HepG2 (cell line): ENCODE results near the gene PELO. TPM values are rescaled to one million over a fixed set of nuclear protein-coding genes. Genes with fewer than 3 reads are reported as not detected.

ENCODE experiments used
- BORCS8-MEF2B ChIP-seq: sonication (generic); formaldehyde crosslinking; IDR thresholded peaks from 2 replicates; pipeline ENCODE4 v1.8.0; 2022; ENCODE audit warnings: mild to moderate bottlenecking, missing genetic modification reagents
- CEBPG ChIP-seq: IDR thresholded peaks from 2 replicates; pipeline ENCODE4 v1.6.1; 2016
- HDAC1 ChIP-seq: sonication (generic); formaldehyde crosslinking; IDR thresholded peaks from 2 replicates; pipeline ENCODE4 v1.5.1; 2020; ENCODE audit warnings: mild to moderate bottlenecking, missing genetic modification reagents
- KLF13 ChIP-seq: sonication (generic); formaldehyde crosslinking; IDR thresholded peaks from 2 replicates; pipeline ENCODE4 v1.4.0; 2020; ENCODE audit warnings: mild to moderate bottlenecking, missing genetic modification reagents
- PLSCR1 ChIP-seq: sonication (generic); formaldehyde crosslinking; IDR thresholded peaks from 2 replicates; pipeline ENCODE4 v1.5.0; 2020; ENCODE audit warnings: missing genetic modification reagents, mild to moderate bottlenecking, borderline replicate concordance
- PPARG ChIP-seq: conservative IDR thresholded peaks from 2 replicates; pipeline ENCODE4 v1.6.1; 2016; ENCODE audit warnings: missing biosample characterization, missing genetic modification reagents
- TEF ChIP-seq: sonication (generic); formaldehyde crosslinking; IDR thresholded peaks from 2 replicates; pipeline ENCODE4 v1.5.0; 2020; ENCODE audit warnings: missing genetic modification reagents
- ZBTB14 ChIP-seq: sonication (generic); formaldehyde crosslinking; IDR thresholded peaks from 2 replicates; pipeline ENCODE4 v1.4.0; 2020; ENCODE audit warnings: missing genetic modification reagents
- ZFP36L2 ChIP-seq: sonication (generic); formaldehyde crosslinking; IDR thresholded peaks from 2 replicates; pipeline ENCODE4 v1.4.0; 2020; ENCODE audit warnings: missing genetic modification reagents
- ZMAT5 ChIP-seq: sonication (generic); formaldehyde crosslinking; IDR thresholded peaks from 2 replicates; pipeline ENCODE4 v1.5.0; 2020; ENCODE audit warnings: mild to moderate bottlenecking, low read depth, missing genetic modification reagents, borderline replicate concordance
- ZNF101 ChIP-seq: sonication (generic); formaldehyde crosslinking; IDR thresholded peaks from 2 replicates; pipeline ENCODE4 v1.4.0; 2020; ENCODE audit warnings: mild to moderate bottlenecking, low read depth, missing genetic modification reagents, borderline replicate concordance
- ZNF547 ChIP-seq: sonication (generic); formaldehyde crosslinking; IDR thresholded peaks from 2 replicates; pipeline ENCODE4 v1.5.1; 2020; ENCODE audit warnings: mild to moderate bottlenecking, missing genetic modification reagents
- ZNF558 ChIP-seq: sonication (generic); formaldehyde crosslinking; IDR thresholded peaks from 2 replicates; pipeline ENCODE4 v1.9.0; 2022; ENCODE audit warnings: mild to moderate bottlenecking, missing genetic modification reagents, borderline replicate concordance
- ZNF674 ChIP-seq: sonication (generic); formaldehyde crosslinking; IDR thresholded peaks from 2 replicates; pipeline ENCODE4 v1.5.0; 2020; ENCODE audit warnings: low read depth, mild to moderate bottlenecking, missing genetic modification reagents
- ZNF772 ChIP-seq: sonication (generic); formaldehyde crosslinking; IDR thresholded peaks from 2 replicates; pipeline ENCODE4 v1.5.0; 2020; ENCODE audit warnings: mild to moderate bottlenecking, missing genetic modification reagents
- polyA plus RNA-seq, 8 experiments: library from polyadenylated mRNA; depleted of rRNA in 3 of 8; stranded (reverse) in 7 of 8; unstranded in 1 of 8; fragments of >200 nt; fragmentation: Illumina TruSeq in 4 of 8; extraction: Trizol in 4 of 8; gene quantifications; 2 replicates each; pipeline versions ENCODE4 v1.2.1 to v1.2.3, GENCODE V29; 2011 to 2016; ENCODE audit warnings: low read depth in 4 of 8, missing spikeins in 1 of 8, mixed read lengths in 1 of 8; ENCODE audit not compliant: insufficient read depth in 1 of 8
- total RNA-seq, 5 experiments: library from RNA; depleted of rRNA; stranded (reverse); fragments of >200 nt; fragmentation: Illumina TruSeq; extraction: Trizol; gene quantifications; 2 replicates each; pipeline ENCODE4 v1.2.3, GENCODE V29; 2016; ENCODE audit warnings: low read depth in 1 of 5
- TF ChIP-seq, protein P1 (sequence below): sonication (generic); formaldehyde crosslinking; IDR thresholded peaks from 2 replicates; pipeline ENCODE4 v1.5.0; 2020; ENCODE audit warnings: mild to moderate bottlenecking, missing genetic modification reagents
- TF ChIP-seq, protein P2 (sequence below): sonication (generic); formaldehyde crosslinking; IDR thresholded peaks from 2 replicates; pipeline ENCODE4 v1.5.0; 2020; ENCODE audit warnings: missing genetic modification reagents
- TF ChIP-seq, protein P3 (sequence below): sonication (generic); formaldehyde crosslinking; IDR thresholded peaks from 2 replicates; pipeline ENCODE4 v1.5.1; 2020; ENCODE audit warnings: missing genetic modification reagents, mild to moderate bottlenecking, borderline replicate concordance

The PELO gene
- total and polyA plus RNA-seq, 2 of the 13 experiments (the other 11 are each of a cell fraction or from before 2014, with no cell fraction given) = 19.0 to 23.9 TPM

DNA sequence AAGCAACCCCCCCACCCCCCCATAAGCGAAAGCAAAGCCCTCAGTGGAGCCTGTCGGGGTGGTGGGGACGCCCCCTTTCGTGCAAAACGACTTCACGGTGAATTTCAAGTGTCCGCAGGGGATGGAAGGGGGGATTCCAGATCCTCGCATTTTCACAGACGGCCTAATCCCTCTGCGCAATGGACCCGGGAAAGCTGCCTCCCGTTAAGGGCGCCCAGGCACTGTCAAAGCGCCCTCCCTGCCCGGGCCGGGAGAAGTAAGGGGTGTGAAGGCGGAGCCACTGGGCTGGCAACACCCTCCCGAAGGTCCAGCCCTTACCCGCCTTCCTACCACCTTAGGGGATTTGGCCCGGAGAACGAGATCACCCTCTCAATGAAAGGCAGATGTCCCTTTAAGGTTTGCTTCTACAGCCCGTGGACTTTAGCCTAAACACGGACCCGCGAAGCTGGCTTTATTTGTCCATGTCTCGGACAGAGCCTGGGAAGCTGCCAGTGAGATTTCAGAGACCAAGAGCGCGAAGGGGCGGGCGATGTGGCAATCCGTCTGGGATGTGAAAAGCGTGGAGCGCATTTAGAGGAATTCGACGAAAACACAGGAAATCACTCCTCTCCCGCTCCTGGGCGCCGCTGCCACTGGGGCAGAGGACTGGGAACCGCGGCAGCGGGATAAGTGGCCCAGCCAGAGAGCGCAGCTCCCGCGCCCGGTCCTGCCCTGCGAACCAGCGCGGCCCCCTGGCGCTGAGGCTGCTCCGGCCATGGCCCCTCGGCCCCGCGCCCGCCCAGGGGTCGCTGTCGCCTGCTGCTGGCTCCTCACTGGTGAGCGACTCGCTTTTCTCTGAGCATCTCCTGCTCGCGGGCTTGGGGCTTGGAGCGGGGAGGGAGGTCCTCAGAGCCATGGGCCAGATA lies at the start of gene PELO, which contains the start of gene ITGA1 (continued):
- TF ChIP-seq, protein P1, sequence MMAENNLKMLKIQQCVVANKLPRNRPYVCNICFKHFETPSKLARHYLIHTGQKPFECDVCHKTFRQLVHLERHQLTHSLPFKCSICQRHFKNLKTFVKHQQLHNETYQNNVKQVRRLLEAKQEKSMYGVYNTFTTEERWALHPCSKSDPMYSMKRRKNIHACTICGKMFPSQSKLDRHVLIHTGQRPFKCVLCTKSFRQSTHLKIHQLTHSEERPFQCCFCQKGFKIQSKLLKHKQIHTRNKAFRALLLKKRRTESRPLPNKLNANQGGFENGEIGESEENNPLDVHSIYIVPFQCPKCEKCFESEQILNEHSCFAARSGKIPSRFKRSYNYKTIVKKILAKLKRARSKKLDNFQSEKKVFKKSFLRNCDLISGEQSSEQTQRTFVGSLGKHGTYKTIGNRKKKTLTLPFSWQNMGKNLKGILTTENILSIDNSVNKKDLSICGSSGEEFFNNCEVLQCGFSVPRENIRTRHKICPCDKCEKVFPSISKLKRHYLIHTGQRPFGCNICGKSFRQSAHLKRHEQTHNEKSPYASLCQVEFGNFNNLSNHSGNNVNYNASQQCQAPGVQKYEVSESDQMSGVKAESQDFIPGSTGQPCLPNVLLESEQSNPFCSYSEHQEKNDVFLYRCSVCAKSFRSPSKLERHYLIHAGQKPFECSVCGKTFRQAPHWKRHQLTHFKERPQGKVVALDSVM (CRISPR knock-in tag) = no peak; the same call in 1 of the 2 replicates
- TF ChIP-seq, protein P2, sequence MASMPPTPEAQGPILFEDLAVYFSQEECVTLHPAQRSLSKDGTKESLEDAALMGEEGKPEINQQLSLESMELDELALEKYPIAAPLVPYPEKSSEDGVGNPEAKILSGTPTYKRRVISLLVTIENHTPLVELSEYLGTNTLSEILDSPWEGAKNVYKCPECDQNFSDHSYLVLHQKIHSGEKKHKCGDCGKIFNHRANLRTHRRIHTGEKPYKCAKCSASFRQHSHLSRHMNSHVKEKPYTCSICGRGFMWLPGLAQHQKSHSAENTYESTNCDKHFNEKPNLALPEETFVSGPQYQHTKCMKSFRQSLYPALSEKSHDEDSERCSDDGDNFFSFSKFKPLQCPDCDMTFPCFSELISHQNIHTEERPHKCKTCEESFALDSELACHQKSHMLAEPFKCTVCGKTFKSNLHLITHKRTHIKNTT (CRISPR knock-in tag) = no peak
- no peak for TF ChIP-seq PLSCR1 (CRISPR knock-in tag)
- peak; percentile 70; the same call in 1 of the 2 replicates for TF ChIP-seq BORCS8-MEF2B
- TF ChIP-seq HDAC1 (CRISPR knock-in tag) = peak; percentile 92
- TF ChIP-seq ZNF674 (CRISPR knock-in tag) = no peak
- TF ChIP-seq ZMAT5 = no peak
- TF ChIP-seq ZNF558 (CRISPR knock-in tag) = no peak
- TF ChIP-seq ZFP36L2 (CRISPR knock-in tag) = no peak
- peak; percentile 86 for TF ChIP-seq CEBPG (CRISPR knock-in tag)
- peak; percentile 82 for TF ChIP-seq ZNF772 (CRISPR knock-in tag)
- TF ChIP-seq ZNF547 (CRISPR knock-in tag) = no peak; the same call in 1 of the 2 replicates
- TF ChIP-seq ZNF101 (CRISPR knock-in tag) = peak; percentile 86; the same call in 1 of the 2 replicates
- no peak for TF ChIP-seq KLF13 (CRISPR knock-in tag)
- no peak for TF ChIP-seq TEF
- TF ChIP-seq, protein P3, sequence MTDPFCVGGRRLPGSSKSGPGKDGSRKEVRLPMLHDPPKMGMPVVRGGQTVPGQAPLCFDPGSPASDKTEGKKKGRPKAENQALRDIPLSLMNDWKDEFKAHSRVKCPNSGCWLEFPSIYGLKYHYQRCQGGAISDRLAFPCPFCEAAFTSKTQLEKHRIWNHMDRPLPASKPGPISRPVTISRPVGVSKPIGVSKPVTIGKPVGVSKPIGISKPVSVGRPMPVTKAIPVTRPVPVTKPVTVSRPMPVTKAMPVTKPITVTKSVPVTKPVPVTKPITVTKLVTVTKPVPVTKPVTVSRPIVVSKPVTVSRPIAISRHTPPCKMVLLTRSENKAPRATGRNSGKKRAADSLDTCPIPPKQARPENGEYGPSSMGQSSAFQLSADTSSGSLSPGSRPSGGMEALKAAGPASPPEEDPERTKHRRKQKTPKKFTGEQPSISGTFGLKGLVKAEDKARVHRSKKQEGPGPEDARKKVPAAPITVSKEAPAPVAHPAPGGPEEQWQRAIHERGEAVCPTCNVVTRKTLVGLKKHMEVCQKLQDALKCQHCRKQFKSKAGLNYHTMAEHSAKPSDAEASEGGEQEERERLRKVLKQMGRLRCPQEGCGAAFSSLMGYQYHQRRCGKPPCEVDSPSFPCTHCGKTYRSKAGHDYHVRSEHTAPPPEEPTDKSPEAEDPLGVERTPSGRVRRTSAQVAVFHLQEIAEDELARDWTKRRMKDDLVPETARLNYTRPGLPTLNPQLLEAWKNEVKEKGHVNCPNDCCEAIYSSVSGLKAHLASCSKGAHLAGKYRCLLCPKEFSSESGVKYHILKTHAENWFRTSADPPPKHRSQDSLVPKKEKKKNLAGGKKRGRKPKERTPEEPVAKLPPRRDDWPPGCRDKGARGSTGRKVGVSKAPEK (CRISPR knock-in tag) = no peak; the same call in 1 of the 2 replicates
- TF ChIP-seq ZBTB14 (CRISPR knock-in tag) = no peak
- TF ChIP-seq PPARG (CRISPR knock-in tag) = peak; percentile 21; the same call in 1 of the 2 replicates
